ENCODE results near the gene ATPAF2.

Gene ATPAF2

GRCh38 chr17:18038861-18039534 lies at the start of gene ATPAF2, which contains the start of gene GID4:
ATPAF2 (minus strand) TSS chr17:18039168; CDS start chr17:18039013, 155 bp downstream.
GID4 (plus strand) TSS chr17:18039408; CDS start chr17:18039465, 57 bp downstream.
- DNase-seq (ENCODE audit: low read depth), result peak; percentile 95
- TF ChIP-seq, protein P1, sequence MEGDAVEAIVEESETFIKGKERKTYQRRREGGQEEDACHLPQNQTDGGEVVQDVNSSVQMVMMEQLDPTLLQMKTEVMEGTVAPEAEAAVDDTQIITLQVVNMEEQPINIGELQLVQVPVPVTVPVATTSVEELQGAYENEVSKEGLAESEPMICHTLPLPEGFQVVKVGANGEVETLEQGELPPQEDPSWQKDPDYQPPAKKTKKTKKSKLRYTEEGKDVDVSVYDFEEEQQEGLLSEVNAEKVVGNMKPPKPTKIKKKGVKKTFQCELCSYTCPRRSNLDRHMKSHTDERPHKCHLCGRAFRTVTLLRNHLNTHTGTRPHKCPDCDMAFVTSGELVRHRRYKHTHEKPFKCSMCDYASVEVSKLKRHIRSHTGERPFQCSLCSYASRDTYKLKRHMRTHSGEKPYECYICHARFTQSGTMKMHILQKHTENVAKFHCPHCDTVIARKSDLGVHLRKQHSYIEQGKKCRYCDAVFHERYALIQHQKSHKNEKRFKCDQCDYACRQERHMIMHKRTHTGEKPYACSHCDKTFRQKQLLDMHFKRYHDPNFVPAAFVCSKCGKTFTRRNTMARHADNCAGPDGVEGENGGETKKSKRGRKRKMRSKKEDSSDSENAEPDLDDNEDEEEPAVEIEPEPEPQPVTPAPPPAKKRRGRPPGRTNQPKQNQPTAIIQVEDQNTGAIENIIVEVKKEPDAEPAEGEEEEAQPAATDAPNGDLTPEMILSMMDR (IDR thresholded peaks at IDR 0.05; ENCODE audit: control insufficient read depth, extremely low read depth, insufficient read depth), result no peak
- H3K4me3 ChIP-seq (ENCODE audit: low read depth, low read length), result peak within 1 kb of the TSS; percentile 91

GRCh38 chr17:18087610-18088491 lies 48.9 kb upstream of the ATPAF2 start, which contains the start of gene DRG2:
DRG2 (plus strand) TSS chr17:18087948; CDS start chr17:18088024, 76 bp downstream.
- peak; percentile 76 for DNase-seq (ENCODE audit: low read depth)
- peak within 1 kb of the TSS; percentile 100 for H3K4me3 ChIP-seq (ENCODE audit: low read depth, low read length)

DNA sequence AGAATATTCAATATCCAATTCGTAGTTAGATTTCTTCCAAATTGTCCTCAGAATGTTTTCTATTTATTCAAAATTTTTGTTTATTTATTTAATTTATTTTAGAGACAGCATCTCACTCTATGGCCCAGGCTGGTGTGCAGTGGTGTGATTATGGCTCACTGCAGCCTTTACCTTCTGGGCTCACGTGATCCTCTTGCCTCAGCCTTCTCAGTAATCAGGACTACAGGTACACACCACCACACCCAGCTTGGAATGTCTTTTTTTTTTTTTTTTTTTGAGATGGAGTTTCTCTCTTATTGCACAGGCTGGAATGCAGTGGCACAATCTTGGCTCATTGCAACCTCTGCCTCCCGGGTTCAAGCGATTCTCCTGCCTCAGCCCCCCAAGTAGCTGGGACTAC lies 45.3 kb upstream of the ATPAF2 start:
- no peak for DNase-seq (ENCODE audit: low read depth)
- TF ChIP-seq, protein P1 (IDR thresholded peaks at IDR 0.05; ENCODE audit: control insufficient read depth, extremely low read depth, insufficient read depth), result no peak

More at GRCh38 chr17:18087610-18088491, 48.9 kb upstream of the ATPAF2 start, which contains the start of gene DRG2:
- TF ChIP-seq, protein P1 (IDR thresholded peaks at IDR 0.05; ENCODE audit: control insufficient read depth, extremely low read depth, insufficient read depth), result no peak

GRCh38 chr17:18079543-18079942 lies 40.6 kb upstream of the ATPAF2 start:
- no peak overlapping the region for H3K4me3 ChIP-seq (ENCODE audit: low read depth, low read length)
- TF ChIP-seq, protein P1 (IDR thresholded peaks at IDR 0.05; ENCODE audit: control insufficient read depth, extremely low read depth, insufficient read depth), result no peak
- DNase-seq (ENCODE audit: low read depth), result no peak

More for the DNA sequence above, 45.3 kb upstream of the ATPAF2 start:
- H3K4me3 ChIP-seq (ENCODE audit: low read depth, low read length), result no peak overlapping the region

GRCh38 chr17:18076936-18077335 lies 38.0 kb upstream of the ATPAF2 start:
- H3K4me3 ChIP-seq (ENCODE audit: low read depth, low read length), result no peak overlapping the region
- DNase-seq (ENCODE audit: low read depth), result no peak
- TF ChIP-seq, protein P1 (IDR thresholded peaks at IDR 0.05; ENCODE audit: control insufficient read depth, extremely low read depth, insufficient read depth), result no peak

GRCh38 chr17:18074566-18075272 lies 35.8 kb upstream of the ATPAF2 start:
- TF ChIP-seq, protein P1 (IDR thresholded peaks at IDR 0.05; ENCODE audit: control insufficient read depth, extremely low read depth, insufficient read depth), result no peak
- DNase-seq (ENCODE audit: low read depth), result no peak
- no peak overlapping the region for H3K4me3 ChIP-seq (ENCODE audit: low read depth, low read length)
